ENCODE measurements around the gene AZIN2. TPM values are rescaled to one million over a fixed set of nuclear protein-coding genes. Genes with fewer than 3 reads are reported as not detected.

The AZIN2 gene
- total RNA-seq, 1 donor from 2014 or later: 5.7 TPM

- Histone ChIP-seq H3K9ac (ENCODE audit: low read depth in 1 of 3, low read length in 3 of 3) (no peak overlapping the region), H3K36me3 (ENCODE audit: control insufficient read depth in 3 of 3, insufficient read depth in 3 of 3, low read length in 3 of 3) (no peaks in the 10 kb centered on the region), H3K27me3 (ENCODE audit: control insufficient read depth in 3 of 3, insufficient read depth in 3 of 3, low read length in 3 of 3) (peaks cover 0 to 4% (median 0%) of the 10 kb centered on the region in 3 donors), H3K4me3 (ENCODE audit: low read length in 3 of 3) (no peak overlapping the region), H3K9me3 (ENCODE audit: control insufficient read depth in 3 of 3, low read length in 3 of 3) (no peaks in the 10 kb centered on the region), H3K27ac (ENCODE audit: low read depth, low read length) (no peak overlapping the region), H3K4me1 (ENCODE audit: control insufficient read depth in 3 of 3, insufficient read depth in 3 of 3, low read length in 3 of 3) (no peaks in the 10 kb centered on the region)
Measured at GRCh38 chr1:33072707-33073106, 8.2 kb upstream of the AZIN2 start.

GRCh38 chr1:33074193-33074945, 6.6 kb upstream of the AZIN2 start:
- Histone ChIP-seq H3K9me3 (ENCODE audit: control insufficient read depth in 3 of 3, low read length in 3 of 3) (no peaks in the 10 kb centered on the region), H3K36me3 (ENCODE audit: control insufficient read depth in 3 of 3, insufficient read depth in 3 of 3, low read length in 3 of 3) (no peaks in the 10 kb centered on the region), H3K27ac (ENCODE audit: low read depth, low read length) (no peak overlapping the region), H3K9ac (ENCODE audit: low read depth in 1 of 3, low read length in 3 of 3) (peak overlapping the region in 1 of 3 donors; percentile 3), H3K4me3 (ENCODE audit: low read length in 3 of 3) (no peak overlapping the region), H3K27me3 (ENCODE audit: control insufficient read depth in 3 of 3, insufficient read depth in 3 of 3, low read length in 3 of 3) (peaks cover 0 to 4% (median 0%) of the 10 kb centered on the region in 3 donors), H3K4me1 (ENCODE audit: control insufficient read depth in 3 of 3, insufficient read depth in 3 of 3, low read length in 3 of 3) (no peaks in the 10 kb centered on the region)

DNA sequence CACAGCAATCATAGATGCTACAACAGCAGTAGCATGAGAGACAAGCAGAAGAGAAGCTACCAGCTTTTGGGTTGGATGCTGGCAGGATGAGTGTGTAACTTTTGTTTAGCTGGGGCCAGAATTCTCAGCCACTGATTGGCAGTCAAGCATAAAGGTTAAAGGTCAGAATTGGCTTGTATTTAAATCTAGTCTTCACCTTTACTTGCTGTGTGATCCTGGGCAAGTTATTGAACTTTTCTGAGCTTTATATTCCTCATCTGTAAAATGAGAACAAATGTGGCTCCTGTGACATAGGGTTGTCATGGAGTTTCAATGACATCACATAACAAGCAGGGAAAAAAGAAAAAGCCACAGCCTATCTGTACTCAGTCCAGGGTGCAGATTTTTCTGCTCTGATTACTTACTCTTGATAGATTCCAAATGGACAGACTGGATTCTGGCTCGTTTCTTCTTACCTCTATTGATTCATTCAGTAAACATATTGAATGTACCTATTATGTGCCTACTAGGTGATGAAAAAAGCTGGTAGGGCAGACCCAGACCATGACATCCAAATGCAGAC, 2.8 kb upstream of the AZIN2 start:
- Histone ChIP-seq H3K36me3 (ENCODE audit: control insufficient read depth in 3 of 3, insufficient read depth in 3 of 3, low read length in 3 of 3) (no peaks in the 10 kb centered on the region), H3K9me3 (ENCODE audit: control insufficient read depth in 3 of 3, low read length in 3 of 3) (no peaks in the 10 kb centered on the region), H3K4me1 (ENCODE audit: control insufficient read depth in 3 of 3, insufficient read depth in 3 of 3, low read length in 3 of 3) (peaks cover 14 to 23% (median 18%) of the 10 kb centered on the region in 3 donors), H3K27me3 (ENCODE audit: control insufficient read depth in 3 of 3, insufficient read depth in 3 of 3, low read length in 3 of 3) (no peaks in the 10 kb centered on the region), H3K9ac (ENCODE audit: low read depth in 1 of 3, low read length in 3 of 3) (no peak overlapping the region), H3K4me3 (ENCODE audit: low read length in 3 of 3) (no peak overlapping the region), H3K27ac (ENCODE audit: low read depth, low read length) (no peak overlapping the region)

DNA sequence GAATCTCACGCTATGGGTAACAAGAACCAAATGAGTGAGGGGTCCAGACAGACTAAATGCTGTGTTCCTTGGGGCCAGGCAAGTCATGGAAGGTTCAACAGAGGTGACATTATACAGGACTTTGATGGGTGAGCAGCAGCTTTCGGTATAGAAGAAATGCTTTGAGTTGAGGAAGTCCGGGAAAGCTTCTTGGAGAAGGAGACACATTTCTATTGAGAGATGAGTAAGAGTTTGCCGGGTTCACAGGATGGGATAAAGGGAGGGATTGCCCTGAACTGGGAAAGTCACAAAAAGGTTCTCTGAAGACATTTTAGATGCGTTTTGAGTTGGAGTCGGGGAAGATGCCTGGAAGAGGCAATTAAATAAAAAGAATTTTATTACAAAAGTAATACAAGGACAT, 580 bp upstream of the AZIN2 start:
- Histone ChIP-seq H3K36me3 (ENCODE audit: control insufficient read depth in 3 of 3, insufficient read depth in 3 of 3, low read length in 3 of 3) (no peaks in the 10 kb centered on the region), H3K4me3 (ENCODE audit: low read length in 3 of 3) (peak overlapping the region; percentile 87 to 96 (median 95)), H3K27ac (ENCODE audit: low read depth, low read length) (no peak overlapping the region), H3K27me3 (ENCODE audit: control insufficient read depth in 3 of 3, insufficient read depth in 3 of 3, low read length in 3 of 3) (no peaks in the 10 kb centered on the region), H3K9ac (ENCODE audit: low read depth in 1 of 3, low read length in 3 of 3) (peak overlapping the region; percentile 69 to 90 (median 79)), H3K9me3 (ENCODE audit: control insufficient read depth in 3 of 3, low read length in 3 of 3) (no peaks in the 10 kb centered on the region), H3K4me1 (ENCODE audit: control insufficient read depth in 3 of 3, insufficient read depth in 3 of 3, low read length in 3 of 3) (peaks cover 14 to 23% (median 18%) of the 10 kb centered on the region in 3 donors)

GRCh38 chr1:33081554-33082305, 777 bp downstream of the AZIN2 start:
- no peak overlapping the region for H3K27ac ChIP-seq (ENCODE audit: low read depth, low read length)
- H3K27me3 ChIP-seq (ENCODE audit: control insufficient read depth in 3 of 3, insufficient read depth in 3 of 3, low read length in 3 of 3): no peaks in the 10 kb centered on the region

DNA sequence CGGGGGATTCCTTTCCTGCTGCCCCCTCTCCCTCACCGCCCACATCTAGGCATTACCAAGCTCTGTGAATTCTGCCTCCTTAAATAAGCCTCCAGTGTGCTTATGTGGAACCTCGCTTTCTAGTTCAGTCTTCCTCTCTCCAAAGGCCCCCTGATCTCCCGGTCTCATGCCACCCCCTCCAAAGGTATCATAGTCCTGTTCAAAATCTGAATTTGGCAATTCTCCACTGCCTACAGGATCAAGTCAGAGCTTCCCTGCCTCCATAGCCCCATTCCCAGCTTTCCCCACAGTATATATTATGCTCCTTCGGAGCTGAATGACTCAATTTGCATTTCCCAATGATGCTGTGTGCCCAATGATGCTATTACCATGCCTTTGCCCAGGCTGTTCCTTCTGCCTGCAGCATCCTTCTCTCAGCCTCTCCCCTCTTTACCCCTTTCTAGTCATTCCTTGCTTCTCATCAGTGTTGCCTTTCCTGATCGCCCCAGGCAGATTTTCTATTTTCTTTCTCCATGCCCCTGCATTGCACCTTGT, 1.7 kb downstream of the AZIN2 start:
- no peak overlapping the region for H3K27ac ChIP-seq (ENCODE audit: low read depth, low read length)
- H3K36me3 ChIP-seq (ENCODE audit: control insufficient read depth in 3 of 3, insufficient read depth in 3 of 3, low read length in 3 of 3): no peaks in the 10 kb centered on the region
- H3K4me1 ChIP-seq (ENCODE audit: control insufficient read depth in 3 of 3, insufficient read depth in 3 of 3, low read length in 3 of 3): peaks cover 14 to 23% (median 18%) of the 10 kb centered on the region in 3 donors
- no peak overlapping the region for H3K4me3 ChIP-seq (ENCODE audit: low read length in 3 of 3)
- peak overlapping the region in 1 of 3 donors; percentile 33 for H3K9ac ChIP-seq (ENCODE audit: low read depth in 1 of 3, low read length in 3 of 3)
- H3K9me3 ChIP-seq (ENCODE audit: control insufficient read depth in 3 of 3, low read length in 3 of 3): no peaks in the 10 kb centered on the region
- no peaks in the 10 kb centered on the region for H3K27me3 ChIP-seq (ENCODE audit: control insufficient read depth in 3 of 3, insufficient read depth in 3 of 3, low read length in 3 of 3)

More at GRCh38 chr1:33081554-33082305, 777 bp downstream of the AZIN2 start:
- H3K4me3 ChIP-seq (ENCODE audit: low read length in 3 of 3): peak overlapping the region; percentile 87 to 96 (median 95)
- H3K4me1 ChIP-seq (ENCODE audit: control insufficient read depth in 3 of 3, insufficient read depth in 3 of 3, low read length in 3 of 3): peaks cover 14 to 23% (median 18%) of the 10 kb centered on the region in 3 donors
- no peaks in the 10 kb centered on the region for H3K9me3 ChIP-seq (ENCODE audit: control insufficient read depth in 3 of 3, low read length in 3 of 3)
- H3K36me3 ChIP-seq (ENCODE audit: control insufficient read depth in 3 of 3, insufficient read depth in 3 of 3, low read length in 3 of 3): no peaks in the 10 kb centered on the region
- peak overlapping the region; percentile 79 to 90 (median 85) for H3K9ac ChIP-seq (ENCODE audit: low read depth in 1 of 3, low read length in 3 of 3)

DNA sequence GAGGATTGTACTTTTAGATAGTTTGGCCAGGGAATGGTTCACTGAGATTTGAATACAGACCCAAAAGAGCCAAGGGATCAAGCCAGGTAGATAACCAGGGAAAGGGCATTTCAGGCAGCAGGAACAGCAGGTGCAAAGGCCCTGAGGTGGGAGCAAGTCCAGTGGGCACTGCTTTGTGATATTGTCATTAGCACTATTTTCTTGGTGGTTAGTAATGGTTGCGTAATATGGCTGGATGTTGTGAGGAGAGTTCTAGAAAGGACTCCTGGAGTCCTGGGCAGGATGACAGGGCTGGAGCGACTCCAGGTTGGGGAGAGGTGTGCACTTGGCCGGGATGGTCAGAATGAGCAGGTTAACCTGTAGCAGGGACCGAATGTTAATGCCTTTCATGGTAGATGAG, 4.4 kb downstream of the AZIN2 start:
- H3K36me3 ChIP-seq (ENCODE audit: control insufficient read depth in 3 of 3, insufficient read depth in 3 of 3, low read length in 3 of 3): peaks cover 0 to 5% (median 0%) of the 10 kb centered on the region in 3 donors
- H3K27me3 ChIP-seq (ENCODE audit: control insufficient read depth in 3 of 3, insufficient read depth in 3 of 3, low read length in 3 of 3): no peaks in the 10 kb centered on the region
- no peak overlapping the region for H3K4me3 ChIP-seq (ENCODE audit: low read length in 3 of 3)
- no peak overlapping the region for H3K9ac ChIP-seq (ENCODE audit: low read depth in 1 of 3, low read length in 3 of 3)
- no peak overlapping the region for H3K27ac ChIP-seq (ENCODE audit: low read depth, low read length)
- H3K4me1 ChIP-seq (ENCODE audit: control insufficient read depth in 3 of 3, insufficient read depth in 3 of 3, low read length in 3 of 3): peaks cover 12 to 35% (median 21%) of the 10 kb centered on the region in 3 donors
- no peaks in the 10 kb centered on the region for H3K9me3 ChIP-seq (ENCODE audit: control insufficient read depth in 3 of 3, low read length in 3 of 3)

DNA sequence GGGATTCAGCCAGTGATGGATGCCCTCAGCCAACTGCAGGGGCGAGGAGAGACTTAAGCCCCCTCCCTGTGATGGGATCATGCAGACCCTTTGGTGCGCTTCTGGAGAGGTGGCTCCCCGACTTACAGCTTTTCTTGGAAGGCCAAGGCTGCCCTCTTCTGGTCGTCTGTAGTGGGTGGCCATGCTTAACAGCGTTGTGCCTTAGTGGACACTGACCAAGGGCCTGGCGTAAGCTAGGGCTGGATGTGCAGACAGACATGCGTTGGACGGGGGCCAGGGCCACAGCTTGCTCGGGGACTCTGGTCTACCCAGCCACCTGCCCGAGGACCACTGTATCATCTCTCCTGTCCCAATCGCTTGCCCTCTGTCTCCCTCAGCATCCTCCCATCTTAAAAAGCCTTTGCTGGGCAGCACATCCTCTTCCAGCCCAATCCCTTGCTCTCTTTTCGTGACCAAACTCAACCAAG, 5.5 kb downstream of the AZIN2 start:
- Histone ChIP-seq H3K27me3 (ENCODE audit: control insufficient read depth in 3 of 3, insufficient read depth in 3 of 3, low read length in 3 of 3) (no peaks in the 10 kb centered on the region), H3K27ac (ENCODE audit: low read depth, low read length) (no peak overlapping the region), H3K36me3 (ENCODE audit: control insufficient read depth in 3 of 3, insufficient read depth in 3 of 3, low read length in 3 of 3) (peaks cover 0 to 5% (median 0%) of the 10 kb centered on the region in 3 donors), H3K4me1 (ENCODE audit: control insufficient read depth in 3 of 3, insufficient read depth in 3 of 3, low read length in 3 of 3) (peaks cover 3 to 30% (median 13%) of the 10 kb centered on the region in 3 donors), H3K4me3 (ENCODE audit: low read length in 3 of 3) (no peak overlapping the region), H3K9ac (ENCODE audit: low read depth in 1 of 3, low read length in 3 of 3) (peak overlapping the region in 1 of 3 donors; percentile 23), H3K9me3 (ENCODE audit: control insufficient read depth in 3 of 3, low read length in 3 of 3) (no peaks in the 10 kb centered on the region)

- H3K36me3 ChIP-seq (ENCODE audit: control insufficient read depth in 3 of 3, insufficient read depth in 3 of 3, low read length in 3 of 3): peaks cover 0 to 5% (median 0%) of the 10 kb centered on the region in 3 donors
- H3K9ac ChIP-seq (ENCODE audit: low read depth in 1 of 3, low read length in 3 of 3): no peak overlapping the region
Measured at GRCh38 chr1:33087677-33088076, 6.7 kb downstream of the AZIN2 start.

More at GRCh38 chr1:33087677-33088076, 6.7 kb downstream of the AZIN2 start:
- Histone ChIP-seq H3K4me1 (ENCODE audit: control insufficient read depth in 3 of 3, insufficient read depth in 3 of 3, low read length in 3 of 3) (peaks cover 0 to 20% (median 8%) of the 10 kb centered on the region in 3 donors), H3K27me3 (ENCODE audit: control insufficient read depth in 3 of 3, insufficient read depth in 3 of 3, low read length in 3 of 3) (no peaks in the 10 kb centered on the region), H3K27ac (ENCODE audit: low read depth, low read length) (no peak overlapping the region), H3K4me3 (ENCODE audit: low read length in 3 of 3) (no peak overlapping the region), H3K9me3 (ENCODE audit: control insufficient read depth in 3 of 3, low read length in 3 of 3) (no peaks in the 10 kb centered on the region)

Measured in skeletal muscle tissue (tissue), 4 donors.